ENCODE results near the gene DDAH2. TPM values are rescaled to one million over a fixed set of nuclear protein-coding genes. Genes with fewer than 3 reads are reported as not detected.

The DDAH2 gene
- total and polyA plus RNA-seq, 2 experiments from 2014 or later = 76.6 to 77.7 TPM

DNA sequence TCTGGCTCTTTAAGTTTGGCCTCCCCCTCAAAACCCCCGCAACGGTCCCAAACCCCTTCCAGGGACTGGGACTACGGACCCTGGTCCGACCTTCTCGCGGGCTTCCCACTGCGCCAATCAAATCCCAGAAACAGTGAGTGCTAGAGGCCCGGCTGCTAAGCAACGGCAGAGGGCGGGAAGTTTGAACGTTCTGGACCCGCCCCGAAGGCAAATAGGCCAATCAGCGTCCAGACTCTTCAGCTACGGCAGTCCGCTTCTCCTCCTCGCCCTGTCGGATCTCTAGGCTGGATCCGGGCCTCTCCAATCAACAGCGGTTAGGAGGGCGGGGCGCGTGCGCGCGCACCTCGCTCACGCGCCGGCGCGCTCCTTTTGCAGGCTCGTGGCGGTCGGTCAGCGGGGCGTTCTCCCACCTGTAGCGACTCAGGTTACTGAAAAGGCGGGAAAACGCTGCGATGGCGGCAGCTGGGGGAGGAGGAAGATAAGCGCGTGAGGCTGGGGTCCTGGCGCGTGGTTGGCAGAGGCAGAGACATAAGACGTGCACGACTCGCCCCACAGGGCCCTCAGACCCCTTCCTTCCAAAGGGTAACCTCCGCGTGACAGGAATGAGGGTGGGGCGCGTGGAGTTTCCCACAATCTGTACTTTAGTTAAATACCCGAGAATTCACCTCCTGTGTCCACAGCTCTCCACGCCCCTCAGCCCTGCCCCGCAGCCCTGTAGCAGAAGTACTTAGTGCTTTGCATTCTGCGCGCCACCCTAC is 10.7 kb upstream of the DDAH2 start, which contains the start of gene MSH5:
TSS of gene MSH5 (plus strand) at position 367 of the 758 bp plus-strand sequence. CDS start 462 bp downstream, outside the sequence.
- in situ Hi-C loops (cut with MboI) = no loop called here
- peak within 1 kb of the TSS; percentile 83 for H3K9ac ChIP-seq
- no peaks in the 10 kb centered on the region for H3K36me3 ChIP-seq (ENCODE audit: low read depth)
- TF ChIP-seq EZH2phosphoT487 (IDR thresholded peaks at IDR 0.05; ENCODE audit: insufficient read depth, low read depth) (no peak), EZH2 (IDR thresholded peaks at IDR 0.05; ENCODE audit: insufficient read depth, poor library complexity, severe bottlenecking) (no peak)
- H3K9me3 ChIP-seq (ENCODE audit: low read depth) = no peaks in the 10 kb centered on the region
- H3K9me2 ChIP-seq (ENCODE audit: insufficient read depth) = no peaks in the 10 kb centered on the region
- peak within 1 kb of the TSS; percentile 90 for H2AFZ ChIP-seq
- peak within 1 kb of the TSS; percentile 98 for H3K4me2 ChIP-seq (ENCODE audit: unreplicated experiment)
- peak within 1 kb of the TSS; percentile 59 for H3K27ac ChIP-seq
- no peaks in the 10 kb centered on the region for H4K20me1 ChIP-seq (ENCODE audit: insufficient read depth)
- WGBS, 2 experiments (ENCODE audit: low coverage in 1 of 2, low lambda C conversion rate in 2 of 2, missing lambda C conversion rate in 2 of 2) = 1% methylated on average over 57 to 58 of the region's 58 CpGs
- peak; percentile 100 for DNase-seq
- peaks cover 28% of the 10 kb centered on the region for H3K79me2 ChIP-seq (ENCODE audit: insufficient read depth)
- no peaks in the 10 kb centered on the region for H3K27me3 ChIP-seq (replicated peaks; ENCODE audit: insufficient read depth)
- H3K4me1 ChIP-seq (ENCODE audit: insufficient read depth) = peaks cover 31% of the 10 kb centered on the region
- H3K4me3 ChIP-seq = peak within 1 kb of the TSS; percentile 84
- H3F3A ChIP-seq (ENCODE audit: insufficient read depth) = peaks cover 35% of the 10 kb centered on the region

- DNase-seq = peak; percentile 87
- TF ChIP-seq EZH2phosphoT487 (IDR thresholded peaks at IDR 0.05; ENCODE audit: insufficient read depth, low read depth) = no peak
- TF ChIP-seq EZH2 (IDR thresholded peaks at IDR 0.05; ENCODE audit: insufficient read depth, poor library complexity, severe bottlenecking) = no peak
- in situ Hi-C loops (cut with MboI) = no loop called here
- Histone ChIP-seq H3K27me3 (replicated peaks; ENCODE audit: insufficient read depth) (no peaks in the 10 kb centered on the region), H3K9me3 (ENCODE audit: low read depth) (no peaks in the 10 kb centered on the region), H3K79me2 (ENCODE audit: insufficient read depth) (peaks cover 43% of the 10 kb centered on the region), H3K9me2 (ENCODE audit: insufficient read depth) (no peaks in the 10 kb centered on the region), H4K20me1 (ENCODE audit: insufficient read depth) (no peaks in the 10 kb centered on the region), H3F3A (ENCODE audit: insufficient read depth) (peaks cover 41% of the 10 kb centered on the region), H3K36me3 (ENCODE audit: low read depth) (peaks cover 6% of the 10 kb centered on the region; the same call in 1 of the 2 replicates), H3K27ac (peak overlapping the region; percentile 87), H2AFZ (peak overlapping the region; percentile 81), H3K4me2 (ENCODE audit: unreplicated experiment) (peak overlapping the region; percentile 82), H3K9ac (peak overlapping the region; percentile 74), H3K4me1 (ENCODE audit: insufficient read depth) (peaks cover 43% of the 10 kb centered on the region), H3K4me3 (peak overlapping the region; percentile 58)
- 30 to 32% methylated on average over 6 of the region's 6 CpGs for WGBS, 2 experiments (ENCODE audit: low coverage in 1 of 2, low lambda C conversion rate in 2 of 2, missing lambda C conversion rate in 2 of 2)
These were observed 9.2 kb upstream of the DDAH2 start for GRCh38 chr6:31737991-31738979.

- H3K36me3 ChIP-seq (ENCODE audit: low read depth) = peaks cover 14% of the 10 kb centered on the region
- H3K9me2 ChIP-seq (ENCODE audit: insufficient read depth) = no peaks in the 10 kb centered on the region
- no peaks in the 10 kb centered on the region for H3K9me3 ChIP-seq (ENCODE audit: low read depth)
- H2AFZ ChIP-seq = peak overlapping the region; percentile 81
- peaks cover 43% of the 10 kb centered on the region for H3K4me1 ChIP-seq (ENCODE audit: insufficient read depth)
- no peak for TF ChIP-seq EZH2phosphoT487 (IDR thresholded peaks at IDR 0.05; ENCODE audit: insufficient read depth, low read depth)
- no peak for TF ChIP-seq EZH2 (IDR thresholded peaks at IDR 0.05; ENCODE audit: insufficient read depth, poor library complexity, severe bottlenecking)
- peaks cover 50% of the 10 kb centered on the region for H3F3A ChIP-seq (ENCODE audit: insufficient read depth)
- peak overlapping the region; percentile 74 for H3K9ac ChIP-seq
- H3K79me2 ChIP-seq (ENCODE audit: insufficient read depth) = peaks cover 51% of the 10 kb centered on the region
- no peaks in the 10 kb centered on the region for H4K20me1 ChIP-seq (ENCODE audit: insufficient read depth)
- peak overlapping the region; percentile 58 for H3K4me3 ChIP-seq
- in situ Hi-C loops (cut with MboI) = no loop called here
- WGBS, 2 experiments (ENCODE audit: low coverage in 1 of 2, low lambda C conversion rate in 2 of 2, missing lambda C conversion rate in 2 of 2) = 77 to 79% methylated on average over 5 to 7 of the region's 7 CpGs
- DNase-seq = no peak
- peak overlapping the region; percentile 98 for H3K4me2 ChIP-seq (ENCODE audit: unreplicated experiment)
- H3K27ac ChIP-seq = peak overlapping the region; percentile 87
- H3K27me3 ChIP-seq (replicated peaks; ENCODE audit: insufficient read depth) = no peaks in the 10 kb centered on the region
These were observed 8.4 kb upstream of the DDAH2 start for GRCh38 chr6:31737315-31737990.
